HCT116 (cell line): ENCODE results near the gene MLEC. TPM values are rescaled to one million over a fixed set of nuclear protein-coding genes. Genes with fewer than 3 reads are reported as not detected.

Experiments
- ATAC-seq: fragments of 200-7000 bp; cut with Tn5 transposase; 2 replicates; pipeline ENCODE4 v1.9.1; 2020; ENCODE audit warnings: mild to moderate bottlenecking, moderate library complexity
- BruUV-seq: library from RNA; stranded (reverse); fragments of 400-500 nt; replicated peaks from 2 replicates; lab custom pipeline; 2021; lab: Mats Ljungman, UMichigan
- CTCF ChIA-PET: fragments of 300-600 bp; sonication (Branson Sonifier 250); formaldehyde crosslinking; loops from one replicate; lab custom pipeline; 2021; ENCODE audit warnings: antibody characterized with exemption; lab: Charles Lee
- POLR2A ChIA-PET: fragments of 300-600, 350-600 bp; sonication (Branson Sonifier 250); formaldehyde crosslinking; loops from one replicate; lab custom pipeline; 2021; ENCODE audit warnings: antibody characterized with exemption; lab: Charles Lee
- RAD21 ChIA-PET, 2 experiments: fragments of 300-600 bp; sonication (Branson Sonifier 250); formaldehyde crosslinking; loops; one replicate each; lab custom pipeline; 2023; ENCODE audit warnings: low total read pairs in 2 of 2; ENCODE audit not compliant: uncharacterized antibody in 2 of 2, unreplicated experiment in 2 of 2, low non-redundant PET in 1 of 2; lab: Charles Lee
- DNase-seq: peaks from one replicate; pipeline ENCODE4 v3.0.0-alpha.2; 2010; ENCODE audit warnings: low read depth, low spot score
- H2AFZ ChIP-seq: fragments of 200-600 bp; shearing (Covaris generic), sonication (generic); 2 replicates; pipeline ENCODE4 v1.6.1; 2017; ENCODE audit warnings: low read depth, mixed run types, mixed read lengths, antibody characterized with exemption, low read length; ENCODE audit not compliant: poor library complexity, severe bottlenecking
- H3K27ac ChIP-seq: 2 replicates; pipeline ENCODE4 v1.5.1; 2012; ENCODE audit warnings: low read depth, low read length
- H3K27me3 ChIP-seq: fragments of 200-600 bp; sonication (generic); 2 replicates; pipeline ENCODE4 v1.6.1; 2016; ENCODE audit warnings: mixed run types, low read length, mixed read lengths; ENCODE audit not compliant: insufficient read depth
- H3K36me3 ChIP-seq, 2 experiments: fragments of 200-500 bp in 1 of 2; fragments of 200-600 bp in 1 of 2; sonication (Bioruptor generic) in 1 of 2; sonication (generic) in 1 of 2; 2 replicates each; pipeline versions ENCODE4 v1.5.1 to v1.6.1; 2014 to 2016; ENCODE audit warnings: low read length in 2 of 2, inconsistent platforms in 1 of 2, mixed read lengths in 1 of 2, mixed run types in 1 of 2; ENCODE audit not compliant: insufficient read depth in 2 of 2, control insufficient read depth in 1 of 2
- H3K4me1 ChIP-seq, 2 experiments: fragments of 200-600 bp in 1 of 2; sonication (generic) in 1 of 2; 2 replicates each; pipeline versions ENCODE4 v1.5.1 to v1.6.1; 2012 to 2017; ENCODE audit warnings: low read length in 2 of 2, inconsistent platforms in 1 of 2, mild to moderate bottlenecking in 1 of 2, mixed read lengths in 1 of 2, mixed run types in 1 of 2, moderate library complexity in 1 of 2; ENCODE audit not compliant: insufficient read depth in 2 of 2, control insufficient read depth in 1 of 2
- H3K4me2 ChIP-seq: fragments of 200-600 bp; sonication (generic); 2 replicates; pipeline ENCODE4 v1.6.1; 2017; ENCODE audit warnings: mixed run types, low read length, mixed read lengths
- H3K4me3 ChIP-seq, 2 experiments: fragments of 200-600 bp in 1 of 2; sonication (generic) in 1 of 2; replicated peaks in 1 of 2; 2 replicates each; pipeline ENCODE4 v1.5.1; 2011 to 2016; ENCODE audit warnings: low read length in 2 of 2, control low read depth in 1 of 2, low read depth in 1 of 2, mild to moderate bottlenecking in 1 of 2, mixed read lengths in 1 of 2, mixed run types in 1 of 2
- H3K79me2 ChIP-seq: fragments of 200-600 bp; sonication (generic); 2 replicates; pipeline ENCODE4 v1.6.1; 2017; ENCODE audit warnings: mild to moderate bottlenecking, mixed run types, low read length, moderate library complexity, mixed read lengths; ENCODE audit not compliant: insufficient read depth
- H3K9ac ChIP-seq: fragments of 200-600 bp; sonication (generic); 2 replicates; pipeline ENCODE4 v1.6.1; 2016; ENCODE audit warnings: low read length, mixed read lengths
- H3K9me2 ChIP-seq: fragments of 200-600 bp; sonication (generic), shearing (Covaris generic); 2 replicates; pipeline ENCODE4 v1.6.1; 2017; ENCODE audit warnings: mixed run types, mild to moderate bottlenecking, moderate library complexity; ENCODE audit not compliant: insufficient read depth
- H3K9me3 ChIP-seq, 2 experiments: fragments of 200-500 bp in 1 of 2; fragments of 200-600 bp in 1 of 2; sonication (Bioruptor generic) in 1 of 2; sonication (generic) in 1 of 2; 2 replicates each; pipeline ENCODE4 v1.6.1; 2014 to 2017; ENCODE audit warnings: low read length in 2 of 2, mixed read lengths in 2 of 2, inconsistent platforms in 1 of 2, low read depth in 1 of 2, mild to moderate bottlenecking in 1 of 2, mixed run types in 1 of 2, moderate library complexity in 1 of 2; ENCODE audit not compliant: control insufficient read depth in 1 of 2, insufficient read depth in 1 of 2
- H4K20me1 ChIP-seq: fragments of 200-600 bp; sonication (generic), shearing (Covaris generic); 2 replicates; pipeline ENCODE4 v1.6.1; 2017; ENCODE audit warnings: mixed run types, mild to moderate bottlenecking, moderate library complexity; ENCODE audit not compliant: insufficient read depth
- CBX3 ChIP-seq: IDR thresholded peaks from 2 replicates; pipeline ENCODE4 v1.6.1; 2012; ENCODE audit warnings: low read depth
- CEBPB ChIP-seq: IDR thresholded peaks from 2 replicates; pipeline ENCODE4 v1.6.1; 2012; ENCODE audit warnings: low read depth
- EGR1 ChIP-seq: IDR thresholded peaks from 2 replicates; pipeline ENCODE4 v1.6.1; 2012; ENCODE audit warnings: low read depth
- ELF1 ChIP-seq: IDR thresholded peaks from 2 replicates; pipeline ENCODE4 v1.6.1; 2012; ENCODE audit warnings: low read depth, borderline replicate concordance
- EZH2 ChIP-seq: fragments of 200-600 bp; sonication (generic); IDR thresholded peaks from 2 replicates; pipeline ENCODE4 v1.6.1; 2017; ENCODE audit warnings: antibody characterized with exemption, mixed run types
- EZH2phosphoT487 ChIP-seq: fragments of 200-600 bp; IDR thresholded peaks from 2 replicates; pipeline ENCODE4 v1.6.1; 2018; ENCODE audit warnings: antibody characterized with exemption, borderline replicate concordance
- FOSL1 ChIP-seq: IDR thresholded peaks from 2 replicates; pipeline ENCODE4 v1.6.1; 2012; ENCODE audit warnings: low read depth
- JUND ChIP-seq: IDR thresholded peaks from 2 replicates; pipeline ENCODE4 v1.6.1; 2012
- POLR2A ChIP-seq: IDR thresholded peaks from 2 replicates; pipeline ENCODE4 v1.7.0; 2011; ENCODE audit warnings: borderline replicate concordance; ENCODE audit not compliant: insufficient read depth, insufficient read length; ENCODE audit errors: extremely low read depth
- POLR2AphosphoS5 ChIP-seq: IDR thresholded peaks from 2 replicates; pipeline ENCODE4 v1.6.1; 2011; ENCODE audit warnings: mild to moderate bottlenecking, low read depth, low read length, moderate library complexity
- SIN3A ChIP-seq: IDR thresholded peaks from 2 replicates; pipeline ENCODE4 v1.6.1; 2012; ENCODE audit warnings: low read depth
- SP1 ChIP-seq: IDR thresholded peaks from 2 replicates; pipeline ENCODE4 v1.6.1; 2012; ENCODE audit warnings: low read depth
- TCF7L2 ChIP-seq: IDR thresholded peaks from 2 replicates; pipeline ENCODE4 v1.7.0; 2011; ENCODE audit warnings: borderline replicate concordance, inconsistent platforms; ENCODE audit not compliant: insufficient read depth, insufficient read length; ENCODE audit errors: extremely low read depth
- YY1 ChIP-seq: IDR thresholded peaks from 2 replicates; pipeline ENCODE4 v1.6.1; 2011; ENCODE audit warnings: low read length, low read depth, moderate library complexity, mild to moderate bottlenecking; ENCODE audit not compliant: insufficient replicate concordance; ENCODE audit errors: extremely low read depth
- ZFX ChIP-seq: fragments of 450-650 bp; IDR thresholded peaks from 2 replicates; pipeline ENCODE4 v1.6.1; 2017
- ZNF274 ChIP-seq: fragments of 200-500 bp; sonication (Bioruptor generic); IDR thresholded peaks from 2 replicates; pipeline ENCODE4 v1.6.1; 2014; ENCODE audit warnings: mild to moderate bottlenecking, low read depth, low read length, inconsistent platforms
- intact Hi-C: fragments of 100-400 bp; cut with micrococcal nuclease; formaldehyde crosslinking; loops from 2 replicates; pipeline ENCODE4 v1.10.0; 2022
- total RNA-seq: library from RNA; stranded (reverse); gene quantifications from one replicate; pipeline ENCODE4 v1.2.1, GENCODE V29; 2021; ENCODE audit not compliant: unreplicated experiment
- TF ChIP-seq, protein P1 (sequence below): IDR thresholded peaks from 2 replicates; pipeline ENCODE4 v1.6.1; 2012
- TF ChIP-seq, protein P2 (sequence below), 3 experiments: fragments of 200-600 bp in 1 of 3; sonication (generic) in 1 of 3; IDR thresholded peaks in 2 of 3; conservative IDR thresholded peaks in 1 of 3; 2 replicates each; pipeline ENCODE4 v1.5.1; 2012 to 2017; ENCODE audit warnings: low read depth in 2 of 3, low read length in 2 of 3, antibody characterized with exemption in 1 of 3, borderline replicate concordance in 1 of 3, control low read depth in 1 of 3, mild to moderate bottlenecking in 1 of 3, mixed read lengths in 1 of 3, mixed run types in 1 of 3, moderate library complexity in 1 of 3; ENCODE audit not compliant: insufficient read depth in 1 of 3
- TF ChIP-seq, protein P3 (sequence below): IDR thresholded peaks from 2 replicates; pipeline ENCODE4 v1.6.1; 2012; ENCODE audit warnings: low read depth

MLEC gene
- total RNA-seq, 1 experiment from 2014 or later: 152 TPM

DNA sequence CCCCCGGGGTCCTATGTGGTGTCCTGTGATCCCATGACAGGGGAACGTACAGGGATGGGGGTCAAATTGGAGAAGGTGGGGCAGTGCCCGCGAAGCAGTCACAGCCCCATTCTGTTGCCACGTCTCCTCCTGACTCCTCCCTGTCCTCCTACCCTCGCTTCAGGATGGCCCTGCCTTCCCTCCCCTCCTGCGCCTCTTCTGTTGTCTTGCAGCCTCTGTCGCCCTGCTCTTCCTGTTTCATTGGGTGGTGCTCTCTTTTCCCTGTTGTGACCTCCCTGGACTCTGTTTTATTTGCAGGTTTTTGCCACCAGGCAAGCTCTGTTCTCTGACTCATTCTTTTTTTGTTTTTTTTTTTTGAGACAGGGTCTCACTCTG is 27.8 kb upstream of the MLEC start (continued):
- TF ChIP-seq, protein P1, sequence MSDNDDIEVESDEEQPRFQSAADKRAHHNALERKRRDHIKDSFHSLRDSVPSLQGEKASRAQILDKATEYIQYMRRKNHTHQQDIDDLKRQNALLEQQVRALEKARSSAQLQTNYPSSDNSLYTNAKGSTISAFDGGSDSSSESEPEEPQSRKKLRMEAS: no peak
- TF ChIP-seq ZFX: no peak

DNA sequence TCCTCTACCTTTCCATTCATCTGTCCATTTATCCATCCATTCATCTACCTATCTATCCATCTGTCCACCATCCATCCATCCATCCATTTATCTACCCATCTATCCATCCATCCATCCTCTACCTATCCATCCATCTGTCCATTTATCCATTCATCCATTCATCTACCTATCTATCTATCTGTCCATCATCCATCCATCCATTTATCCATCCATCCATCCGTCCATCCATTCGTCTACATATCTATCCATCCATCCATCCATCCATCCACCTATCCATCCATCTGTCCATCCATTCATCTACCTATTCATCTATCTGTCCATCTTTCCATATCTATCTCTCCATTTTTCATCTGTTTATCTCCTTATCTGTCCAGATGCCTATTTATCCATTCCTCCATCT is 25.5 kb upstream of the MLEC start:
- Histone ChIP-seq H3K27ac (no peak overlapping the region), H4K20me1 (no peaks in the 10 kb centered on the region), H3K79me2 (no peaks in the 10 kb centered on the region), H3K9me2 (no peaks in the 10 kb centered on the region), H3K9me3 (no peaks in the 10 kb centered on the region), H3K36me3 (no peaks in the 10 kb centered on the region), H3K4me3 (no peak overlapping the region), H3K4me1 (no peaks in the 10 kb centered on the region), H3K4me2 (no peak overlapping the region), H2AFZ (no peak overlapping the region), H3K9ac (no peak overlapping the region), H3K27me3 (peaks cover 4% of the 10 kb centered on the region; the same call in 1 of the 2 replicates)
- DNase-seq (no peak), ATAC-seq (no peak)
- intact Hi-C loops: no loop called here
- POLR2A ChIA-PET: no interaction called here
- CTCF ChIA-PET: no interaction called here
- BruUV-seq: no TSS peak
- TF ChIP-seq SP1: no peak
- no peak for TF ChIP-seq ELF1
- no peak for TF ChIP-seq JUND
- TF ChIP-seq EZH2phosphoT487: no peak
- TF ChIP-seq POLR2A: no peak
- no peak for TF ChIP-seq EGR1
- no peak for TF ChIP-seq CBX3
- no peak for TF ChIP-seq CEBPB
- no peak for TF ChIP-seq EZH2
- no peak for TF ChIP-seq SIN3A
- no peak for TF ChIP-seq TCF7L2
- TF ChIP-seq, protein P2, sequence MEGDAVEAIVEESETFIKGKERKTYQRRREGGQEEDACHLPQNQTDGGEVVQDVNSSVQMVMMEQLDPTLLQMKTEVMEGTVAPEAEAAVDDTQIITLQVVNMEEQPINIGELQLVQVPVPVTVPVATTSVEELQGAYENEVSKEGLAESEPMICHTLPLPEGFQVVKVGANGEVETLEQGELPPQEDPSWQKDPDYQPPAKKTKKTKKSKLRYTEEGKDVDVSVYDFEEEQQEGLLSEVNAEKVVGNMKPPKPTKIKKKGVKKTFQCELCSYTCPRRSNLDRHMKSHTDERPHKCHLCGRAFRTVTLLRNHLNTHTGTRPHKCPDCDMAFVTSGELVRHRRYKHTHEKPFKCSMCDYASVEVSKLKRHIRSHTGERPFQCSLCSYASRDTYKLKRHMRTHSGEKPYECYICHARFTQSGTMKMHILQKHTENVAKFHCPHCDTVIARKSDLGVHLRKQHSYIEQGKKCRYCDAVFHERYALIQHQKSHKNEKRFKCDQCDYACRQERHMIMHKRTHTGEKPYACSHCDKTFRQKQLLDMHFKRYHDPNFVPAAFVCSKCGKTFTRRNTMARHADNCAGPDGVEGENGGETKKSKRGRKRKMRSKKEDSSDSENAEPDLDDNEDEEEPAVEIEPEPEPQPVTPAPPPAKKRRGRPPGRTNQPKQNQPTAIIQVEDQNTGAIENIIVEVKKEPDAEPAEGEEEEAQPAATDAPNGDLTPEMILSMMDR (IDR thresholded peaks at IDR 0.05 in 2 of 3, conservative IDR thresholded peaks at IDR 0.05 in 1 of 3; ENCODE audit: borderline replicate concordance in 1 of 3, insufficient read depth in 1 of 3, low read depth in 2 of 3, low read length in 2 of 3): no peak
- no peak for TF ChIP-seq YY1
- no peak for TF ChIP-seq POLR2AphosphoS5
- TF ChIP-seq, protein P1: no peak
- TF ChIP-seq ZNF274: no peak
- TF ChIP-seq FOSL1: no peak
- TF ChIP-seq, protein P3, sequence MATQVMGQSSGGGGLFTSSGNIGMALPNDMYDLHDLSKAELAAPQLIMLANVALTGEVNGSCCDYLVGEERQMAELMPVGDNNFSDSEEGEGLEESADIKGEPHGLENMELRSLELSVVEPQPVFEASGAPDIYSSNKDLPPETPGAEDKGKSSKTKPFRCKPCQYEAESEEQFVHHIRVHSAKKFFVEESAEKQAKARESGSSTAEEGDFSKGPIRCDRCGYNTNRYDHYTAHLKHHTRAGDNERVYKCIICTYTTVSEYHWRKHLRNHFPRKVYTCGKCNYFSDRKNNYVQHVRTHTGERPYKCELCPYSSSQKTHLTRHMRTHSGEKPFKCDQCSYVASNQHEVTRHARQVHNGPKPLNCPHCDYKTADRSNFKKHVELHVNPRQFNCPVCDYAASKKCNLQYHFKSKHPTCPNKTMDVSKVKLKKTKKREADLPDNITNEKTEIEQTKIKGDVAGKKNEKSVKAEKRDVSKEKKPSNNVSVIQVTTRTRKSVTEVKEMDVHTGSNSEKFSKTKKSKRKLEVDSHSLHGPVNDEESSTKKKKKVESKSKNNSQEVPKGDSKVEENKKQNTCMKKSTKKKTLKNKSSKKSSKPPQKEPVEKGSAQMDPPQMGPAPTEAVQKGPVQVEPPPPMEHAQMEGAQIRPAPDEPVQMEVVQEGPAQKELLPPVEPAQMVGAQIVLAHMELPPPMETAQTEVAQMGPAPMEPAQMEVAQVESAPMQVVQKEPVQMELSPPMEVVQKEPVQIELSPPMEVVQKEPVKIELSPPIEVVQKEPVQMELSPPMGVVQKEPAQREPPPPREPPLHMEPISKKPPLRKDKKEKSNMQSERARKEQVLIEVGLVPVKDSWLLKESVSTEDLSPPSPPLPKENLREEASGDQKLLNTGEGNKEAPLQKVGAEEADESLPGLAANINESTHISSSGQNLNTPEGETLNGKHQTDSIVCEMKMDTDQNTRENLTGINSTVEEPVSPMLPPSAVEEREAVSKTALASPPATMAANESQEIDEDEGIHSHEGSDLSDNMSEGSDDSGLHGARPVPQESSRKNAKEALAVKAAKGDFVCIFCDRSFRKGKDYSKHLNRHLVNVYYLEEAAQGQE: no peak
- RAD21 ChIA-PET: no interaction called here
